Esophagus muscularis mucosa (tissue), 3 donors: ENCODE measurements around the gene FAAP100.

Experiments
- POLR2A ChIP-seq: fragments of 450-650 bp; IDR thresholded peaks from one replicate; pipeline ENCODE4 v1.6.1; 2017; ENCODE audit warnings: antibody characterized with exemption, moderate library complexity, mild to moderate bottlenecking, low read depth
- POLR2AphosphoS5 ChIP-seq, 2 donors: sonication (generic); formaldehyde crosslinking; IDR thresholded peaks; one replicate each; pipeline ENCODE4 v1.6.1; 2017; ENCODE audit warnings: antibody characterized with exemption in 2 of 2
- TF ChIP-seq, protein P1 (sequence below), 3 experiments: fragments of 200-600 bp in 2 of 3; fragments of 450-650 bp in 1 of 3; sonication (generic) in 2 of 3; IDR thresholded peaks; one replicate each; pipeline ENCODE4 v1.5.1; 2017 to 2019; ENCODE audit warnings: antibody characterized with exemption in 3 of 3, mild to moderate bottlenecking in 2 of 3, moderate library complexity in 1 of 3

DNA sequence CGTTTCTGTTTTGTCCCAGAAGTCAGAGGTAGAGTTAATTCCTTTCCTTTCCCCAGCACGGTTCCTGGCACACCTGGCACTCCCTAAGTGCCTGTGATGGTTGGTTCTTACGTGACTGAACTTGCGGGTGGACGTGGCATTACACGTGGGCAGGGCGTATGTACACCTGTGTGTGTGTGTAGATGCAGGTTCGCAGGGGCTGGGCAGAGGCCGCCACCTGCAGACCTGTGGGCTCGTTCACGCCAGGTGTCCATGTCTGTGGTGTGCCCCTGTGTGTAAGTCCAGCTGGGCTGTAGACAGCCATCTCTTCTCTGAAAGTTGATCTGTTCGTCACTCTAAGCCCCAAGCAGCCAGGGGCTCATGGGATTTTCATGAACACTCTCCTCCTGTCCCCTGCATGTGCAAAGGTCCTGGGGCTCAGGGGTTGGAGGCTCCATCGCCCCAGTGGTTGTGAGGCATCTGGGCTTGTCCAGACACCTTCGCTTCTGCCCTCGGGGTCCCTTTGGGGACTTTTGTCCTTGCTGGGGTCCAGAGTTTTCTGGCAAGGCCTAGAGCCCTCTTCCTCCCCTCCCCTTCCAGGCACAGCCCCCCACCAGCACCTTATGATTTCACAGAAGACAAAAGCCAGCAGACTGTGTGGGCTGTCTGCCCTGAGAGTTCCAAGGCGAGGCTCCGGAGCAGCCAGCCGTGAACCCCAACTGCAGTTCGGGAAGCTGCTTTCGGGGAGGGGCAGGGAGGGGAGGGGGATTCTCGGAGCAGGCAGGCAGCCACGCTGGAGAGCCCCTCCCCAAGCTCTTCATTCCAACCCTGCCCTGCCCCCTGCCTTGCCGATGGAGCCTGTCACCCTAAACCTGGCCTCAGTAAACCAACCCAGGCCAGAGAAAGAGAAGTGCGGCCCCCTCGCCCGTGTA, 29.4 kb downstream of the FAAP100 start:
- TF ChIP-seq POLR2A = no peak
- TF ChIP-seq, protein P1, sequence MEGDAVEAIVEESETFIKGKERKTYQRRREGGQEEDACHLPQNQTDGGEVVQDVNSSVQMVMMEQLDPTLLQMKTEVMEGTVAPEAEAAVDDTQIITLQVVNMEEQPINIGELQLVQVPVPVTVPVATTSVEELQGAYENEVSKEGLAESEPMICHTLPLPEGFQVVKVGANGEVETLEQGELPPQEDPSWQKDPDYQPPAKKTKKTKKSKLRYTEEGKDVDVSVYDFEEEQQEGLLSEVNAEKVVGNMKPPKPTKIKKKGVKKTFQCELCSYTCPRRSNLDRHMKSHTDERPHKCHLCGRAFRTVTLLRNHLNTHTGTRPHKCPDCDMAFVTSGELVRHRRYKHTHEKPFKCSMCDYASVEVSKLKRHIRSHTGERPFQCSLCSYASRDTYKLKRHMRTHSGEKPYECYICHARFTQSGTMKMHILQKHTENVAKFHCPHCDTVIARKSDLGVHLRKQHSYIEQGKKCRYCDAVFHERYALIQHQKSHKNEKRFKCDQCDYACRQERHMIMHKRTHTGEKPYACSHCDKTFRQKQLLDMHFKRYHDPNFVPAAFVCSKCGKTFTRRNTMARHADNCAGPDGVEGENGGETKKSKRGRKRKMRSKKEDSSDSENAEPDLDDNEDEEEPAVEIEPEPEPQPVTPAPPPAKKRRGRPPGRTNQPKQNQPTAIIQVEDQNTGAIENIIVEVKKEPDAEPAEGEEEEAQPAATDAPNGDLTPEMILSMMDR (IDR thresholded peaks at IDR 0.05) = no peak
- no peak for TF ChIP-seq POLR2AphosphoS5 (IDR thresholded peaks at IDR 0.05)
